Colonic mucosa (tissue), 4 donors: Measurements from ENCODE around the gene LTB4R2. TPM values are rescaled to one million over a fixed set of nuclear protein-coding genes. Genes with fewer than 3 reads are reported as not detected.
A peak's percentile ranks its signal among the peaks of the same experiment; 100 is the strongest.

ENCODE experiments used
- DNase-seq: peaks from one replicate; pipeline ENCODE4 v3.0.0-alpha.2; 2020
- H3K27ac ChIP-seq: fragments of 200-600 bp; one replicate; pipeline ENCODE4 v1.8.0; 2021
- H3K27me3 ChIP-seq: fragments of 200-600 bp; one replicate; pipeline ENCODE4 v1.8.0; 2021
- H3K36me3 ChIP-seq: fragments of 200-600 bp; one replicate; pipeline ENCODE4 v1.8.0; 2021
- H3K4me1 ChIP-seq: fragments of 200-600 bp; one replicate; pipeline ENCODE4 v1.8.0; 2021; ENCODE audit warnings: mild to moderate bottlenecking
- H3K4me3 ChIP-seq: fragments of 200-600 bp; one replicate; pipeline ENCODE4 v1.8.0; 2021
- H3K9ac ChIP-seq, 2 donors: one replicate each; pipeline ENCODE4 v1.7.0; 2013; ENCODE audit warnings: control low read depth in 2 of 2, low read depth in 2 of 2, low read length in 2 of 2
- H3K9me3 ChIP-seq: fragments of 200-600 bp; one replicate; pipeline ENCODE4 v1.8.0; 2021
- intact Hi-C: fragments of 100-400 bp; cut with DNase I; formaldehyde crosslinking; loops from one replicate; pipeline ENCODE4 v1.14.1; 2022
- total RNA-seq, 2 donors: library from RNA; stranded (reverse); fragmentation: NEBNext Ultra II Directional in 1 of 2; extraction: Animal tissue kit (Norgen Biotek cat#: 25700) in 1 of 2; gene quantifications; one replicate each; pipeline ENCODE4 v1.2.1, GENCODE V29; 2021
- TF ChIP-seq, protein P1 (sequence below): fragments of 200-600 bp; IDR thresholded peaks from one replicate; pipeline ENCODE4 v1.8.0; 2022; ENCODE audit warnings: antibody characterized with exemption, mild to moderate bottlenecking
- donor health status: healthy.
- donor health status: DM: no; HTN: no; CAD: no.
- donor health status: DM: no; HTN: no; CAD: no.

LTB4R2 gene
- total RNA-seq, 2 donors from 2014 or later, result 2.7 to 7.8 TPM

DNA sequence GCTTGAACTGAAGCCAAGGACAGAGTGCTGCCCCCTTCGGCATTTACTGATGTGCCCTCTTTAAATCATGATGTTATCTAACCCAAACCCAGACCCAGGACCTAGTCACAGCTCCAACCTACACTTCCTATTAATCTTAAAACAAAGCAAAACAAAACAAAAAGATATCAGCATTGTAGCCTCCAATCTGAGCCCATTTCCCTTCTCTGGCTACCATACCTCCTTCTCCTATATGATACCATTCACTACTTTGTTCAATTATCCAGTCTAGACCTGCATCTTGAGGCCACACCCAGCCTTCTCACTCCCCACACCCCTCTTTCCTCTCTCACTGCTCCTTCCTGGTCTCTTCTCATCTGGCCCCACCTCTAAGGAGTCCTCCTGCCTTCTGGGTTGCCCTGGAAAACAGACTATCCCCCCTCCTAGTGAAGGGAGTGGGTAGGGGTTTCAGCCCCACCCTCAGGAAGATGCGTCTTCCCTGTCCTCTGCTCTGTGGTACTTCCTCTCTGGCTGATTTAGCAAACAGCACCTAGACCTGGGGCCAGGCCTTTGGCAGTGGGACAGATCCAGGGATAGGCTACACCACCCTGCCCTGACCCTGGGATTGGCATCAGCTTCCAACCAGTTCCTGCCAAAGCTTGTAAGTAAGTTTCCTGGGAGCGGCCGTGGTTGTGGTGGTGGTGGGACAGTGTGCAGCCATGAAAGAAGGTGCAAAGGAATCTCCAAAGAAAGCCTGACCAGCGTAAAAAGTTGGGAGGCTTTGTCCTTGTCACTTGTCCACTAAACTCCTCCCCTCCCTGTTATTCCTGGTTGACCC lies 4.6 kb downstream of the LTB4R2 start:
- H3K4me1 ChIP-seq, result peaks cover 13% of the 10 kb centered on the region
- DNase-seq, result no peak
- TF ChIP-seq, protein P1, sequence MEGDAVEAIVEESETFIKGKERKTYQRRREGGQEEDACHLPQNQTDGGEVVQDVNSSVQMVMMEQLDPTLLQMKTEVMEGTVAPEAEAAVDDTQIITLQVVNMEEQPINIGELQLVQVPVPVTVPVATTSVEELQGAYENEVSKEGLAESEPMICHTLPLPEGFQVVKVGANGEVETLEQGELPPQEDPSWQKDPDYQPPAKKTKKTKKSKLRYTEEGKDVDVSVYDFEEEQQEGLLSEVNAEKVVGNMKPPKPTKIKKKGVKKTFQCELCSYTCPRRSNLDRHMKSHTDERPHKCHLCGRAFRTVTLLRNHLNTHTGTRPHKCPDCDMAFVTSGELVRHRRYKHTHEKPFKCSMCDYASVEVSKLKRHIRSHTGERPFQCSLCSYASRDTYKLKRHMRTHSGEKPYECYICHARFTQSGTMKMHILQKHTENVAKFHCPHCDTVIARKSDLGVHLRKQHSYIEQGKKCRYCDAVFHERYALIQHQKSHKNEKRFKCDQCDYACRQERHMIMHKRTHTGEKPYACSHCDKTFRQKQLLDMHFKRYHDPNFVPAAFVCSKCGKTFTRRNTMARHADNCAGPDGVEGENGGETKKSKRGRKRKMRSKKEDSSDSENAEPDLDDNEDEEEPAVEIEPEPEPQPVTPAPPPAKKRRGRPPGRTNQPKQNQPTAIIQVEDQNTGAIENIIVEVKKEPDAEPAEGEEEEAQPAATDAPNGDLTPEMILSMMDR, result no peak

DNA sequence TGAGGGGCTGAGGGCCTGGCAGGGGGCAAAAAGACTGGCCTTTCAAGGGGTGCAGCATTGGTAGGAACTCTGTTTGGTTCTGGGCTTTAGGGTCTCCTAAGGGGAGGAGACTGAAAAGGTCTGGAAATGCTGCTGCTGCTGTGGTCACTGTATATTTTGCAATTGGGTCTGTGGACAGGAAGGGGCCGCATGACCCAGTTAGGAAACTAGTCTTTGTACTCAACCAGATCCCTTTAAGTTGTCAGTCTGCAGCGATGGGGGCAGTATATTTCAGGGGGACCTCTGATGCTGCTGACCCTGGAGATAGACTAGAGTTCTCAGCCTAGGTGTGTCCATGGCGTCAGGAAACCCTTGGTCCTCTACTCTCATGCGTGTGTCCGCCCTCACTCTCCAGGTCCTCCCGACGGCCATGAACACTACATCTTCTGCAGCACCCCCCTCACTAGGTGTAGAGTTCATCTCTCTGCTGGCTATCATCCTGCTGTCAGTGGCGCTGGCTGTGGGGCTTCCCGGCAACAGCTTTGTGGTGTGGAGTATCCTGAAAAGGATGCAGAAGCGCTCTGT lies 5.4 kb downstream of the LTB4R2 start:
- intact Hi-C loops, result no loop called here
- Histone ChIP-seq H3K9me3 (no peaks in the 10 kb centered on the region), H3K4me3 (peak overlapping the region; percentile 2), H3K36me3 (no peaks in the 10 kb centered on the region), H3K27me3 (no peaks in the 10 kb centered on the region), H3K9ac (peak overlapping the region in 1 of 2 donors; percentile 23), H3K27ac (no peak overlapping the region), H3K4me1 (peaks cover 6% of the 10 kb centered on the region)
- DNase-seq, result no peak
- TF ChIP-seq, protein P1, result no peak

More for the DNA sequence above, 4.6 kb downstream of the LTB4R2 start:
- Histone ChIP-seq H3K9ac (no peak overlapping the region), H3K36me3 (no peaks in the 10 kb centered on the region), H3K9me3 (no peaks in the 10 kb centered on the region), H3K27me3 (no peaks in the 10 kb centered on the region), H3K4me3 (no peak overlapping the region), H3K27ac (no peak overlapping the region)
- intact Hi-C loops, result no loop called here

DNA sequence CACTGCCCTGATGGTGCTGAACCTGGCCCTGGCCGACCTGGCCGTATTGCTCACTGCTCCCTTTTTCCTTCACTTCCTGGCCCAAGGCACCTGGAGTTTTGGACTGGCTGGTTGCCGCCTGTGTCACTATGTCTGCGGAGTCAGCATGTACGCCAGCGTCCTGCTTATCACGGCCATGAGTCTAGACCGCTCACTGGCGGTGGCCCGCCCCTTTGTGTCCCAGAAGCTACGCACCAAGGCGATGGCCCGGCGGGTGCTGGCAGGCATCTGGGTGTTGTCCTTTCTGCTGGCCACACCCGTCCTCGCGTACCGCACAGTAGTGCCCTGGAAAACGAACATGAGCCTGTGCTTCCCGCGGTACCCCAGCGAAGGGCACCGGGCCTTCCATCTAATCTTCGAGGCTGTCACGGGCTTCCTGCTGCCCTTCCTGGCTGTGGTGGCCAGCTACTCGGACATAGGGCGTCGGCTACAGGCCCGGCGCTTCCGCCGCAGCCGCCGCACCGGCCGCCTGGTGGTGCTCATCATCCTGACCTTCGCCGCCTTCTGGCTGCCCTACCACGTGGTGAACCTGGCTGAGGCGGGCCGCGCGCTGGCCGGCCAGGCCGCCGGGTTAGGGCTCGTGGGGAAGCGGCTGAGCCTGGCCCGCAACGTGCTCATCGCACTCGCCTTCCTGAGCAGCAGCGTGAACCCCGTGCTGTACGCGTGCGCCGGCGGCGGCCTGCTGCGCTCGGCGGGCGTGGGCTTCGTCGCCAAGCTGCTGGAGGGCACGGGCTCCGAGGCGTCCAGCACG lies 6.1 kb downstream of the LTB4R2 start:
- intact Hi-C loops, result no loop called here
- peak overlapping the region in 1 of 2 donors; percentile 23 for H3K9ac ChIP-seq
- H3K27ac ChIP-seq, result peak overlapping the region; percentile 42
- no peaks in the 10 kb centered on the region for H3K27me3 ChIP-seq
- peaks cover 5% of the 10 kb centered on the region for H3K4me1 ChIP-seq
- H3K4me3 ChIP-seq, result peak overlapping the region; percentile 2
- no peaks in the 10 kb centered on the region for H3K36me3 ChIP-seq
- H3K9me3 ChIP-seq, result no peaks in the 10 kb centered on the region
- peak; percentile 73 for DNase-seq
- TF ChIP-seq, protein P1, result peak; percentile 19

DNA sequence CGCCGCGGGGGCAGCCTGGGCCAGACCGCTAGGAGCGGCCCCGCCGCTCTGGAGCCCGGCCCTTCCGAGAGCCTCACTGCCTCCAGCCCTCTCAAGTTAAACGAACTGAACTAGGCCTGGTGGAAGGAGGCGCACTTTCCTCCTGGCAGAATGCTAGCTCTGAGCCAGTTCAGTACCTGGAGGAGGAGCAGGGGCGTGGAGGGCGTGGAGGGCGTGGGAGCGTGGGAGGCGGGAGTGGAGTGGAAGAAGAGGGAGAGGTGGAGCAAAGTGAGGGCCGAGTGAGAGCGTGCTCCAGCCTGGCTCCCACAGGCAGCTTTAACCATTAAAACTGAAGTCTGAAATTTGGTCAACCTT lies 6.6 kb downstream of the LTB4R2 start:
- Histone ChIP-seq H3K9ac (no peak overlapping the region), H3K4me3 (peak overlapping the region; percentile 2), H3K4me1 (peaks cover 5% of the 10 kb centered on the region), H3K9me3 (no peaks in the 10 kb centered on the region), H3K27me3 (no peaks in the 10 kb centered on the region), H3K36me3 (no peaks in the 10 kb centered on the region), H3K27ac (no peak overlapping the region)
- TF ChIP-seq, protein P1, result no peak
- intact Hi-C loops, result no loop called here
- no peak for DNase-seq

DNA sequence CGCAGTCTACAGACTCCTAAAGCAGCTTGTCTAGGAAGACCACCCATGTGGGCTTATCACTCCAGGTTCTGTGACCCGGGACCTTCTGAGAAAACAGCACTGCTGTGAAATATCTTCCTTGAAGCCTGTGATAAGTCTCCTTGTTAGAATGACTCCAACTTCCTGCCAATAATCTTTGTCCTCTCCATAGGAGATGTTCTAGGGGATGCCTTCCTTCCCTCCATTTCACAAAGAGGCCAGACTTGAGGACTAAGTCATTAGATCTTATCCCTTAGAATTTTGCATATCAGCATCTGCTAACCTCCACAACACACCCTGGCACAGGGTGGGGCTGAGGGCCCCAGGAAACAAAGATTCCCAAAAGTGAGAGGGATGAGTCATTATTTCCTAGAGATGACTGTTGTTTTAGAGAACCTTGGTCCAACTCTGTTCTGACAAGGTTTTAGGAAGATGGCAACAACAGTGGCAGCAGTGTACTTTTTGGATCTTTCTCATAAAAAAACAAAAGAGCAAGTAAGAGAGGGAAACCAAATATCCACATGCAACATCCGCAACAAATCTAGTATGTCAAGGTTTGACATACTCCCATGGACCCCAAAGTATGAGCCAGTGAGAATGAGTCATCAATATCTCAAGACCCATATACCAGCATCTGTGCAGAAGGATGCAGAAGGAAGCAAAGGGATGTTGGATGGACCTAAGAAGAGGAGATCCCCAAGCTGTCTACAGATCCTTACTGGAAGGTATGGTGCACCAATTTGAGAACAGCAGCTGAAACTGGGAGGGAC lies 7.4 kb downstream of the LTB4R2 start:
- no peaks in the 10 kb centered on the region for H3K27me3 ChIP-seq
- no peak overlapping the region for H3K27ac ChIP-seq
- DNase-seq, result no peak
- no peaks in the 10 kb centered on the region for H3K36me3 ChIP-seq
- peaks cover 5% of the 10 kb centered on the region for H3K4me1 ChIP-seq
- no peaks in the 10 kb centered on the region for H3K9me3 ChIP-seq
- intact Hi-C loops, result no loop called here
- no peak overlapping the region for H3K9ac ChIP-seq
- TF ChIP-seq, protein P1, result no peak
- no peak overlapping the region for H3K4me3 ChIP-seq
